SK-N-SH (cell line): ENCODE measurements around the gene ATP1B1.

Experiments used
- EP300 ChIP-seq, 2 experiments: IDR thresholded peaks; 2 replicates each; pipeline versions ENCODE4 v1.4.0 to v1.6.1; 2012; ENCODE audit warnings: borderline replicate concordance in 1 of 2, low read depth in 1 of 2, low read length in 1 of 2
- EZH2phosphoT487 ChIP-seq: fragments of 200-600 bp; sonication (generic); IDR thresholded peaks from 2 replicates; pipeline ENCODE4 v1.6.1; 2017; ENCODE audit warnings: low read depth, mixed run types, mild to moderate bottlenecking, antibody characterized with exemption, moderate library complexity, borderline replicate concordance
- MEF2A ChIP-seq: IDR thresholded peaks from 2 replicates; pipeline ENCODE4 v1.4.0; 2012; ENCODE audit warnings: low read depth, borderline replicate concordance
- NFIC ChIP-seq: IDR thresholded peaks from 2 replicates; pipeline ENCODE4 v1.4.0; 2012; ENCODE audit warnings: borderline replicate concordance
- RAD21 ChIP-seq: IDR thresholded peaks from 2 replicates; pipeline ENCODE4 v1.6.1; 2012; ENCODE audit warnings: mild to moderate bottlenecking, low read length
- RCOR1 ChIP-seq: fragments of 150-350 bp; IDR thresholded peaks from 2 replicates; pipeline ENCODE4 v1.6.1; 2017; ENCODE audit warnings: antibody characterized with exemption, low read length
- RFX5 ChIP-seq: IDR thresholded peaks from 2 replicates; pipeline ENCODE4 v1.6.1; 2012; ENCODE audit warnings: mild to moderate bottlenecking, improper control_type of control experiment, low read length
- TAF1 ChIP-seq: IDR thresholded peaks from 2 replicates; pipeline ENCODE4 v1.6.1; 2012; ENCODE audit warnings: low read depth, mild to moderate bottlenecking, low read length, moderate library complexity, borderline replicate concordance
- YY1 ChIP-seq: IDR thresholded peaks from 2 replicates; pipeline ENCODE4 v1.4.0; 2012; ENCODE audit warnings: low read depth, mild to moderate bottlenecking
- TF ChIP-seq, protein P1 (sequence below): fragments of 200-600 bp; sonication (generic); IDR thresholded peaks from 2 replicates; pipeline ENCODE4 v1.6.1; 2017; ENCODE audit warnings: antibody characterized with exemption, mild to moderate bottlenecking, moderate library complexity
- TF ChIP-seq, protein P2 (sequence below): IDR thresholded peaks from 2 replicates; pipeline ENCODE4 v1.6.1; 2012; ENCODE audit warnings: mild to moderate bottlenecking, low read depth, low read length, moderate library complexity

DNA sequence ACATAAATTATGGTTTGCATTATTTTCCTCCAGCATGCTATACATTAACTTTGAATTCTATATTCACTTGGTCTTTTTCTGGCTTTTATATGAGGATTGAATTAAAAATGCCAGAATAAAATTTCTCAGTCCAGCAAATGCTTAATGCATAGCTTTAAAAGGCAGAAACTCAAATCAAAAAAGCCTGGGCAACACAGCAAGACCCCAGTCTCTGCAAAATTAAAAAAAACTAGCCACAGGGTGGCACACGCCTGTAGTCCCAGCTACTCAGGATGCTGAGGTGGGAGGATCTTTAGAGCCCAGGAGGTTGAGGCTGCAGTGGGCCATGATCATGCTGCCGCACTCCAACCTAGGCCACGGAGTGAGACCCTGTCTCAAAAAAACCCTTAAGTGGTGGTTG lies 19.8 kb downstream of the ATP1B1 start:
- no peak for TF ChIP-seq EP300 (IDR thresholded peaks at IDR 0.05; ENCODE audit: borderline replicate concordance in 1 of 2, low read depth in 1 of 2, low read length in 1 of 2)
- TF ChIP-seq, protein P1, sequence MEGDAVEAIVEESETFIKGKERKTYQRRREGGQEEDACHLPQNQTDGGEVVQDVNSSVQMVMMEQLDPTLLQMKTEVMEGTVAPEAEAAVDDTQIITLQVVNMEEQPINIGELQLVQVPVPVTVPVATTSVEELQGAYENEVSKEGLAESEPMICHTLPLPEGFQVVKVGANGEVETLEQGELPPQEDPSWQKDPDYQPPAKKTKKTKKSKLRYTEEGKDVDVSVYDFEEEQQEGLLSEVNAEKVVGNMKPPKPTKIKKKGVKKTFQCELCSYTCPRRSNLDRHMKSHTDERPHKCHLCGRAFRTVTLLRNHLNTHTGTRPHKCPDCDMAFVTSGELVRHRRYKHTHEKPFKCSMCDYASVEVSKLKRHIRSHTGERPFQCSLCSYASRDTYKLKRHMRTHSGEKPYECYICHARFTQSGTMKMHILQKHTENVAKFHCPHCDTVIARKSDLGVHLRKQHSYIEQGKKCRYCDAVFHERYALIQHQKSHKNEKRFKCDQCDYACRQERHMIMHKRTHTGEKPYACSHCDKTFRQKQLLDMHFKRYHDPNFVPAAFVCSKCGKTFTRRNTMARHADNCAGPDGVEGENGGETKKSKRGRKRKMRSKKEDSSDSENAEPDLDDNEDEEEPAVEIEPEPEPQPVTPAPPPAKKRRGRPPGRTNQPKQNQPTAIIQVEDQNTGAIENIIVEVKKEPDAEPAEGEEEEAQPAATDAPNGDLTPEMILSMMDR = no peak
- TF ChIP-seq, protein P2, sequence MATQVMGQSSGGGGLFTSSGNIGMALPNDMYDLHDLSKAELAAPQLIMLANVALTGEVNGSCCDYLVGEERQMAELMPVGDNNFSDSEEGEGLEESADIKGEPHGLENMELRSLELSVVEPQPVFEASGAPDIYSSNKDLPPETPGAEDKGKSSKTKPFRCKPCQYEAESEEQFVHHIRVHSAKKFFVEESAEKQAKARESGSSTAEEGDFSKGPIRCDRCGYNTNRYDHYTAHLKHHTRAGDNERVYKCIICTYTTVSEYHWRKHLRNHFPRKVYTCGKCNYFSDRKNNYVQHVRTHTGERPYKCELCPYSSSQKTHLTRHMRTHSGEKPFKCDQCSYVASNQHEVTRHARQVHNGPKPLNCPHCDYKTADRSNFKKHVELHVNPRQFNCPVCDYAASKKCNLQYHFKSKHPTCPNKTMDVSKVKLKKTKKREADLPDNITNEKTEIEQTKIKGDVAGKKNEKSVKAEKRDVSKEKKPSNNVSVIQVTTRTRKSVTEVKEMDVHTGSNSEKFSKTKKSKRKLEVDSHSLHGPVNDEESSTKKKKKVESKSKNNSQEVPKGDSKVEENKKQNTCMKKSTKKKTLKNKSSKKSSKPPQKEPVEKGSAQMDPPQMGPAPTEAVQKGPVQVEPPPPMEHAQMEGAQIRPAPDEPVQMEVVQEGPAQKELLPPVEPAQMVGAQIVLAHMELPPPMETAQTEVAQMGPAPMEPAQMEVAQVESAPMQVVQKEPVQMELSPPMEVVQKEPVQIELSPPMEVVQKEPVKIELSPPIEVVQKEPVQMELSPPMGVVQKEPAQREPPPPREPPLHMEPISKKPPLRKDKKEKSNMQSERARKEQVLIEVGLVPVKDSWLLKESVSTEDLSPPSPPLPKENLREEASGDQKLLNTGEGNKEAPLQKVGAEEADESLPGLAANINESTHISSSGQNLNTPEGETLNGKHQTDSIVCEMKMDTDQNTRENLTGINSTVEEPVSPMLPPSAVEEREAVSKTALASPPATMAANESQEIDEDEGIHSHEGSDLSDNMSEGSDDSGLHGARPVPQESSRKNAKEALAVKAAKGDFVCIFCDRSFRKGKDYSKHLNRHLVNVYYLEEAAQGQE = no peak
- TF ChIP-seq NFIC = no peak
- TF ChIP-seq RAD21 = no peak
- no peak for TF ChIP-seq YY1
- no peak for TF ChIP-seq MEF2A
- no peak for TF ChIP-seq RCOR1
- TF ChIP-seq RFX5 = no peak
- no peak for TF ChIP-seq TAF1
- no peak for TF ChIP-seq EZH2phosphoT487
